Esophagus muscularis mucosa (tissue), 4 donors: ENCODE data around the gene BCAT1. TPM values are rescaled to one million over a fixed set of nuclear protein-coding genes. Genes with fewer than 3 reads are reported as not detected.
"Not testable (repeated sequence)": the region's sequence is repeated elsewhere in the genome, so short reads cannot be mapped to it uniquely, and the experiment has no call there.

Experiments used
- DNase-seq: peaks from one replicate; pipeline ENCODE4 v3.0.0-alpha.2; 2017; ENCODE audit errors: extremely low spot score
- H3K27ac ChIP-seq, 4 donors: fragments of 200-600 bp; sonication (generic); replicated peaks in 1 of 4; 1 replicate in 3 of 4; 2 replicates in 1 of 4; pipeline ENCODE4 v1.5.1; 2016 to 2019; ENCODE audit warnings: mild to moderate bottlenecking in 1 of 4
- H3K27me3 ChIP-seq, 4 donors: fragments of 200-600 bp; sonication (generic); one replicate each; pipeline versions ENCODE4 v1.5.1 to v1.6.0; 2016 to 2019
- H3K36me3 ChIP-seq, 4 donors: fragments of 200-600 bp; sonication (generic); one replicate each; pipeline ENCODE4 v1.5.1; 2016 to 2019
- H3K4me1 ChIP-seq, 4 donors: fragments of 200-600 bp; sonication (generic); one replicate each; pipeline ENCODE4 v1.5.1; 2016 to 2019
- H3K4me3 ChIP-seq, 4 donors: fragments of 200-600 bp; sonication (generic); 1 replicate in 2 of 4; 2 replicates in 2 of 4; pipeline ENCODE4 v1.5.1; 2016 to 2019; ENCODE audit warnings: mild to moderate bottlenecking in 4 of 4, moderate library complexity in 1 of 4
- H3K9me3 ChIP-seq, 4 donors: fragments of 200-600 bp; sonication (generic); 1 replicate in 3 of 4; 2 replicates in 1 of 4; pipeline ENCODE4 v1.5.1; 2016 to 2019
- CTCF ChIP-seq, 3 experiments: fragments of 200-600 bp in 2 of 3; fragments of 450-650 bp in 1 of 3; sonication (generic) in 2 of 3; IDR thresholded peaks; one replicate each; pipeline ENCODE4 v1.5.1; 2017 to 2019; ENCODE audit warnings: antibody characterized with exemption in 3 of 3, mild to moderate bottlenecking in 2 of 3, moderate library complexity in 1 of 3
- EP300 ChIP-seq: sonication (generic); formaldehyde crosslinking; IDR thresholded peaks from one replicate; pipeline ENCODE4 v1.6.1; 2017; ENCODE audit warnings: antibody characterized with exemption
- POLR2A ChIP-seq: fragments of 450-650 bp; IDR thresholded peaks from one replicate; pipeline ENCODE4 v1.6.1; 2017; ENCODE audit warnings: antibody characterized with exemption, moderate library complexity, mild to moderate bottlenecking, low read depth
- POLR2AphosphoS5 ChIP-seq, 2 donors: sonication (generic); formaldehyde crosslinking; IDR thresholded peaks; one replicate each; pipeline ENCODE4 v1.6.1; 2017; ENCODE audit warnings: antibody characterized with exemption in 2 of 2
- WGBS: methylation state at CpG from one replicate; pipeline ENCODE4 v1.1.5; 2018; 5-methylcytosine and 5-hydroxymethylcytosine counted together
- intact Hi-C: fragments of 100-400 bp; cut with DNase I; formaldehyde crosslinking; loops from one replicate; pipeline ENCODE4 v1.15.1; 2023
- total RNA-seq, 4 donors: library from RNA; depleted of rRNA; stranded (reverse); fragments of >200 nt; gene quantifications; one replicate each; pipeline versions ENCODE4 v1.1.0 to v1.2.1, GENCODE V29; 2016

BCAT1 gene
- total RNA-seq, 4 donors from 2014 or later: 9.1 to 23.4 (median 14.7) TPM

GRCh38 chr12:24872211-24872610 lies 76.7 kb downstream of the BCAT1 start:
- Histone ChIP-seq H3K27ac (no peak overlapping the region), H3K36me3 (no peaks in the 10 kb centered on the region), H3K9me3 (no peaks in the 10 kb centered on the region), H3K27me3 (no peaks in the 10 kb centered on the region), H3K4me1 (no peaks in the 10 kb centered on the region), H3K4me3 (no peak overlapping the region)
- TF ChIP-seq EP300 (no peak), CTCF (IDR thresholded peaks at IDR 0.05) (no peak), POLR2A (no peak), POLR2AphosphoS5 (IDR thresholded peaks at IDR 0.05) (no peak)
- WGBS: 77% methylated on average over 1 of the region's 1 CpG
- intact Hi-C loops: no loop called here
- no peak for DNase-seq

DNA sequence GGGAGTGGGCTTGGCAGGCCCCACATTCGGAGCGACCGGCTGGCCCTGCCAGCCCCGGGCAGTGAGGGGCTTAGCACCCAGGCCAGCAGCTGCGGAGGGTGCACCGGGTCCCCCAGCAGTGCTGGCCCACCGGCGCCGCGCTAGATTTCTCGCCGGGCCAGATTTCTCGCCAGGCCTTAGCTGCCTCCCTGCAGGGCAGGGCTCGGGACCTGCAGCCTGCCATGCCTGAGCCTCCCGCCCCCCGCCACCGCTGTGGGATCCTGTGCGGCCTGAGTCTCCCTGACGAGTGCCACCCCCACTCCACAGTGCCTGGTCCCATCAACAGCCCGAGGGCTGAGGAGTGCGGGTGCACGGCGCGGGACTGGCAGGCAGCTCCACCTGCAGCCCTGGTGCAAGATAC lies 82.8 kb downstream of the BCAT1 start:
- H3K4me3 ChIP-seq, H3K9me3 ChIP-seq, DNase-seq, intact Hi-C loops, H3K36me3 ChIP-seq, H3K27ac ChIP-seq, H3K4me1 ChIP-seq, H3K27me3 ChIP-seq: not testable (repeated sequence)
- WGBS: 95% methylated on average over 19 of the region's 24 CpGs

- no peak for TF ChIP-seq POLR2A
- no peak for TF ChIP-seq CTCF (IDR thresholded peaks at IDR 0.05)
- no peak for TF ChIP-seq POLR2AphosphoS5 (IDR thresholded peaks at IDR 0.05)
- no peak for TF ChIP-seq EP300
- no peaks in the 10 kb centered on the region for H3K4me1 ChIP-seq
- DNase-seq: no peak
- H3K9me3 ChIP-seq: no peaks in the 10 kb centered on the region
- no peaks in the 10 kb centered on the region for H3K27me3 ChIP-seq
- no peaks in the 10 kb centered on the region for H3K36me3 ChIP-seq
- H3K4me3 ChIP-seq: no peak overlapping the region
- H3K27ac ChIP-seq: no peak overlapping the region
- intact Hi-C loops: no loop called here
These were observed 84.1 kb downstream of the BCAT1 start for GRCh38 chr12:24864796-24865125.

DNA sequence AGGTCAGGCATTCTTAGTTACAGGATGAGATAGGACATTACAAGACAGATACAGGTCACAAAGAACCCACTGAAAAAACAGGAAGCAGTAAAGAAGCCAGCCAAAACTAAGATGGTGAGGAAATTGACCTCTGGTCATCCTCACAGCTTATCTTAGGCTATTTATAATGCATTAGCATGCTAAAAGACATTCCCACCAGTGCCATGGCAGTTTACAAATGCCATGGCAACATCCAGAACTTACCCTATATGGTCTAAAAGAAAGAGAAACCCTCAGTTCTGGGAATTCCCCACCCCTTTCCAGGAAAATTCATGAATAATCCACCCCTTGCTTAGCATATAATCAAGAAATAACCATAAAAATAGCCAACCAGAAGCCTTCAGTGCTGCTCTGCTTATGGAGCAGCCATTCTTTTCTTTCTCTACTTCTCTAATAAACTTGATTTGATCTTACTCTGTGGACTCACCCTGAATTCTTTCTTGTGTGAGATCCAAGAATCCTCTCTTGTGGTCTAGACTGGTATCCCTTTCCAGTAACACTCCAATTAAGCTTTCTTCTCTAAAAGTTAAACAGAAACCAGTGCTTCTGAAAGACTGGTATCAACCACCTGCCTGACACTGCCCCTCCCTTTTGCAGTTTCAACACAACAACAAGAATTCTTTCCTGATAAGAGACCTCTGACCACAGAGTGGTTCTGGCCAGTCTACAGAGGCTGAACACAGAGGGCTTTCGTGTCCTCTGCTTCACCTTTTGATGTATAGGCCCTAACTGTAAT lies 86.9 kb downstream of the BCAT1 start:
- intact Hi-C loops: no loop called here
- no peaks in the 10 kb centered on the region for H3K36me3 ChIP-seq
- H3K9me3 ChIP-seq: peaks cover 0 to 3% (median 0%) of the 10 kb centered on the region in 4 donors
- no peak for DNase-seq
- WGBS: 80% methylated on average over 1 of the region's 1 CpG
- no peak overlapping the region for H3K4me3 ChIP-seq
- H3K4me1 ChIP-seq: no peaks in the 10 kb centered on the region
- H3K27me3 ChIP-seq: no peaks in the 10 kb centered on the region
- H3K27ac ChIP-seq: no peak overlapping the region
- no peak for TF ChIP-seq EP300
- no peak for TF ChIP-seq CTCF (IDR thresholded peaks at IDR 0.05)
- TF ChIP-seq POLR2AphosphoS5 (IDR thresholded peaks at IDR 0.05): no peak
- no peak for TF ChIP-seq POLR2A

- Histone ChIP-seq H3K9me3 (peaks cover 0 to 3% (median 0%) of the 10 kb centered on the region in 4 donors), H3K36me3 (no peaks in the 10 kb centered on the region), H3K4me3 (no peak overlapping the region), H3K4me1 (no peaks in the 10 kb centered on the region), H3K27ac (no peak overlapping the region), H3K27me3 (no peaks in the 10 kb centered on the region)
- TF ChIP-seq POLR2A (no peak), POLR2AphosphoS5 (IDR thresholded peaks at IDR 0.05) (no peak), CTCF (IDR thresholded peaks at IDR 0.05) (no peak), EP300 (no peak)
- intact Hi-C loops: no loop called here
- no peak for DNase-seq
These were observed 88.4 kb downstream of the BCAT1 start for GRCh38 chr12:24860546-24860945.
